GM21576 (cell line): ENCODE results near the gene KLHL17.
A peak's percentile ranks its signal among the peaks of the same experiment; 100 is the strongest.
"Not testable (repeated sequence)": the region's sequence is repeated elsewhere in the genome, so short reads cannot be mapped to it uniquely, and the experiment has no call there.

Experiments used
- ATAC-seq: cut with Tn5 transposase; IDR thresholded peaks from one replicate; pipeline ENCODE4 v1.9.1; 2021; ENCODE audit warnings: mild to moderate bottlenecking, moderate library complexity; ENCODE audit not compliant: unreplicated experiment

Gene KLHL17

DNA sequence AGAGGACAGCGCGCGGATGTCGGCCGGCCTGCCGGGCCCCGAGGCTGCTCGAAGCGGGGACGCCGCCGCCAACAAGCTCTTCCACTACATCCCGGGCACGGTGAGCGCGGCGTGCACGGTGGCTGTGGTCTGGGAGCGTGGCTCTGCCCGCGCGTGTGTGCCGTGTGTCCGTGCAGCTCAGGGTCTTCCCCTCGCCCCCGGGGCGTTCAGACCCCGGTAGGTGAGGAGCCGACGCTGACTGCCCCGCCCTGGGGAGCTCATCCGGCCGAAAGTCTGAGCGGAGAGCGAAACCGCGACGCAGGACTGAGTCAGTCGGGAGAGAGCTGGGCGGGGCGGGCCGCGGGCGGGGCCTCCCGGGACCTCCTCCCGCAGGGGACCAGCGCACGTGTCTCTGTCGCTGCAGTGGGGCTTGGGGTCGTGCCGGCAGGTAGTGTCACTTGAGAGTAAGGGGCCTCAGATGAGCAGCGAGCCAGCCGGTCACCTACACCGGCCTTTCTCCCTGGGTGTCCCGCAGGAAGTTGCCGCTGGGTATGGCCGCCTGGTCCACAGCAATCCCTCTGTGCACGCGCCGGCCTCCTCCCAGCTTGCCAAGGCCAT is 6.4 kb downstream of the KLHL17 start:
- ATAC-seq, result peak; percentile 66

DNA sequence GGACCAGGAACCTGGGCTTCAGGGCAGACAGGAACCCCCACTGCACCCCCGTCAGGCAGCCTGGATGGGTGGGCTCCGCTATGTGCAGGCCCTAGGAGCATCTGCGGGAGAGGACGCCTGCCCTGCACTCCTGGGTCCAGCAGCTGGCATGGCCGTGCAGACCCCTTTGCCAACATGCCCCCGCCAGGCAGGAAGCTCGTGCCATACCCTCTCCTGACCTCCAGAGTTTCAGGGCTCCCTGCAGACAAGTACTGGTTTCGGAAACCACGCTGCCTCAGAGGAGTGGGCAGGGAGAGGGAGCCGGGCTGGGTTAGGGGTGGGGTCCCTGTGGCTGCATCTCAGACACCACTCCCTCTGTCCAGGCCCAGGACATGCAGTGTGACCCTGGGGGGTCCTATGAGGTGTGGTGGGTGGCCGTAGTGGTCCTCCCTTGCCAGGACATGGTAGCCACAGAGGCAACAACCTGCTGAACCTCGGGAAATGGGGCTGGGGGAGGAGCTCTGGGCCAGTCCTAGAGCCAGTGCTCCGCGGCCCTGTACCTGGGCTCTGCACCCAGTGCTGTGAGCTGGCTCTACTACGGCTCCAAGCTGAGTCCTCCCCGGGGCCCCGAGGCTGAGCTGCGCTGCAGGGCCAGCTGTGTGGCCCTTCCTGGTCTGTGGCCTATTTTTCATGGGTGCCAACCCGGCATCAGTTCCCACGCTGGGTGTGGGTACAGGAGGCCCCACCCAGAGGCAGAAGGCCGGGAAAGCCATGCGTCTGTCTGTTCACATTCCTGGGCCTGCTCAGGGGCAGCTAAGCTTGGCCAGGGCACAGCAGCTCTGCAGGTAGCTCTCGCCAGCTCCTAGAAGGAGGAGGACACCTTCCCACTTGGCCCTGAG is 7.3 kb downstream of the KLHL17 start:
- no peak for ATAC-seq

DNA sequence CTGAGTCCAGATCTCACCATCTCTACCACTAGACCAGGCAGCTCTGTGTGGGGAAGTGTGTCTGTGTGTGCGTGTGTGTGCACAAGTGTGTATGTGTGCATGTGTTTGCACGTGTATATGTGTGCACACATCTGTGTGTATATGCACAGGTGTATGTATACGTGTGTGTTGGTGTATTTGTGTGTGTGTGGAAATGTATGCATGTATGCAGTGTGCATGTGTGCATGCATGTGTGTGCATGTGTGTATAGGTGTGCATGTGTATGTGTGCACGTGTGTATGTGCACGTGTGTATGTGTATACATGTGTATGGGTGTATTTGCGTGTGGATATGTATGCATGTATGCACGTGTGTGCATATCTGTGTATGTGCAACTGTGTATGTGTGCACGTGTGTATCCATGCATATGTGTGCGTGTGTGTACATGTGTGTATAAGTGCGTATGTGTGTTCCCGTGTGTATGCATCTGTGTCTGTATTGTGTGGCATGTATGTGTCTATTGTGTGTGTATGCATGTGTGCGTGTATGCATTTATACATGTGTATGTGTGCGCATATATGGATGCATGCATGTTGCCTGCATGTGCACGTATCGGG is 9.0 kb downstream of the KLHL17 start:
- no peak for ATAC-seq

DNA sequence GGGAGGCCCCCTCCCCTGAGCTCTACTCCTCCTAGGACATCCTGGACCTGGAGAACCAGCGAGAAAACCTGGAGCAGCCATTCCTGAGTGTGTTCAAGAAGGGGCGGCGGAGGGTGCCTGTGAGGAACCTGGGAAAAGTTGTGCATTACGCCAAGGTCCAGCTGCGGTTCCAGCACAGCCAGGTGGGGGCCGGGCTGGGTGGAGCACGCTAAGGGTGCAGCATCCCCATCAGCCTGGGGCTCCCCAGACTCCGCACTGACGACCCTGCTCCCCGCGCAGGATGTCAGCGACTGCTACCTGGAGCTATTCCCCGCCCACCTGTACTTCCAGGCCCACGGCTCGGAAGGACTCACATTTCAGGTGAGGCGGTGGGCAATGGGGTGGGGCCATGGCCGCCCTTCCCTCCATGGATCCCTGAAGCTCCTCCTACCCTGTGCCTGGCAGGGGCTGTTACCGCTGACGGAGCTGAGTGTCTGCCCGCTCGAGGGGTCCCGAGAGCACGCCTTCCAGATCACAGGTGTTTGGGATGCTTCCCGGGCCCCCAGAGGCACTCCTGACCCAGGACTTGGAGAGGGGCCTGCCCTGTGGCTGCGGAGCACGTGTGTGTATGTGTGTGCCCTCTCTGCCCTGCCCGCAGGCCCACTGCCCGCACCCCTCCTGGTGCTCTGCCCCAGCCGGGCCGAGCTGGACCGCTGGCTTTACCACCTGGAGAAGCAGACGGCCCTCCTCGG is 10.0 kb downstream of the KLHL17 start:
- ATAC-seq, result no peak

DNA sequence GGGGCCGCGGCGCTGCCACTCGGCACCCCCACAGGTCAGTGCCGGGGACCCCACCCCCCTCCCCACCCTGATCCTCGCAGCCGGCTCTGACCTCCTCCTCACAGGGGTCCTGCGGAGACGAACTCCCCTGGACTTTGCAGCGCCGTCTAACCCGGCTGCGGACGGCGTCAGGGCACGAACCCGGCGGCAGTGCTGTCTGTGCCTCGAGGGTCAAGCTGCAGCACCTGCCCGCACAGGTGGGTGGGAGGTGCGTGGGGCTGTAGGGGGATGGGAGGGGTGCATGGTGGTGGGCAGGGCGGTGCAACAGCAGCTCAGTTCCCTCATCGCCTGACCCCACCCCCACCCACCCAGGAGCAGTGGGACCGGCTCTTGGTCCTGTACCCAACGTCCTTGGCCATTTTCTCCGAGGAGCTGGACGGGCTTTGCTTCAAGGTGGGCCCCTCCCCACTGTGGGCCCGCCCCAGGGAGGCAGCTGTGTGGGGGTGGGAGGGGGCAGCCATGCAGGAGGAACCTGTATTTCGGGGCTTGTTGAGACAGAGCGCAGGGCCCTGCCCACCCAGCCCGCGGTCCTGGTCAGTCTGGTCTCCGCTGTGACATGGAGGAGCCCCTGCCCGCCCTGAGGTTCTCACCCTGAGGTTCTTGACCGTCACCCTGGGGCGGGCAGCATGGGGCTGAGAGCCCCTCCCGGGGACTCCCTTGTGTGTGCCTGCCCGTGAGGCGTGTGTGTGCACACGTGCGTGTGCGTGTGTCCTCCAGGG is 10.8 kb downstream of the KLHL17 start:
- no peak for ATAC-seq

DNA sequence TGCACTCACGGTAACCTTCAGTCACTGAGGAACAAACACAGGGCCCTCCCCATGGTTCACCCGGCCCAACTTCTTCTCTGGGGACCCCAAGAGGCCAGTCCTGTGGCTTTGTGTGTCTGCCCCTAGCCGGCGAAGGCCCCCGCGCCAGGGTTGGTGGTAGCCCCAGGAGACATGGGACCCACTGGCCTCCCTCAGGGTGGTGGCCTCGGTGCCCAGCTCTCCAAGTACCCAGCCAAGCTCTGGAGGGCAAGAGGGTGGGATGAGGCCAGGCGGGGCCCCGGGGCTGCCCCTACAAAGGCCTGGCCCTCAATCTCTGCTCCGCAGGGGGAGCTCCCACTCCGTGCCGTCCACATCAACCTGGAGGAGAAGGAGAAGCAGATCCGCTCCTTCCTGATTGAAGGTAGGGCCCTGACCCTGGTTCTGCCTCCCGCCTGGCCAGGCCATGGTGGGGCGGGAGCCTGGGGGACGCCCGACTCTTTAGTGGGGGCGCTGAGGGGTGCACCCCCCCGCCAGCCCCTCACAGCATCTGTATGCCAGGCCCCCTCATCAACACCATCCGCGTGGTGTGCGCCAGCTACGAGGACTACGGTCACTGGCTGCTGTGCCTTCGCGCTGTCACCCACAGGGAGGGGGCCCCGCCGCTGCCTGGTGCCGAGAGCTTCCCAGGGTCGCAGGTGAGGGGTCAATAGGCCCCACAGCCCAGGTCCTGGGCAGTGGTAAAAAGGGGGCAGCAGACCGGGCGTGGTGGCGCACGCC is 11.5 kb downstream of the KLHL17 start:
- ATAC-seq, result no peak

DNA sequence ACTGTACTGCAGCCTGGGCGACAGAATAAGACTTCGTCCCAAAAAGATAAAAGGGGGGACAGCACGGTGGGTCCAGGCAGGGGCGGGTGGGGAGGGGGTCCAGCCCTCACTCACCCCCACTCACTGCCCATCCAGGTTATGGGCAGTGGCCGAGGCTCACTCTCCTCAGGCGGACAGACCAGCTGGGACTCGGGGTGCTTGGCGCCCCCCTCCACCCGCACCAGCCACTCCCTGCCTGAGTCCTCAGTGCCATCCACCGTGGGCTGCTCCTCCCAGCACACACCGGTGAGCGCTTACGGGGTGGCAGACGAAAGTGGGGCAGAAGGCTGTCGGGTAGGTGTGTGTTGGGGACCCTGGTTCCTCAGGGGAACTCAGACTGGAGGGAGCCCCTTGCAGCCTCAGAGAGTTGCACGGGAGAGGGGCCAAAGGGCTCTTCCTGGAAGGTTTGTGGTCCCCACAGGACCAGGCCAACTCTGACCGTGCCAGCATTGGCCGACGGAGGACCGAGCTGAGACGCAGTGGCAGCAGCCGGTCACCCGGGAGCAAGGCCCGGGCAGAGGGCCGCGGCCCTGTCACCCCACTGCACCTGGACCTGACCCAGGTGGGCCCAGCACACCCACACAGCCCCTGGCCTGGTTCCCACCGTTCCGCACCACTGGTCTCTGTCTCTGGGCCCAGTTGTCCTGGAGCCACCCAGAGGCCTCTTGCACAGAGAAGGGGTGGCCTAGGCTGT is 12.5 kb downstream of the KLHL17 start:
- no peak for ATAC-seq

DNA sequence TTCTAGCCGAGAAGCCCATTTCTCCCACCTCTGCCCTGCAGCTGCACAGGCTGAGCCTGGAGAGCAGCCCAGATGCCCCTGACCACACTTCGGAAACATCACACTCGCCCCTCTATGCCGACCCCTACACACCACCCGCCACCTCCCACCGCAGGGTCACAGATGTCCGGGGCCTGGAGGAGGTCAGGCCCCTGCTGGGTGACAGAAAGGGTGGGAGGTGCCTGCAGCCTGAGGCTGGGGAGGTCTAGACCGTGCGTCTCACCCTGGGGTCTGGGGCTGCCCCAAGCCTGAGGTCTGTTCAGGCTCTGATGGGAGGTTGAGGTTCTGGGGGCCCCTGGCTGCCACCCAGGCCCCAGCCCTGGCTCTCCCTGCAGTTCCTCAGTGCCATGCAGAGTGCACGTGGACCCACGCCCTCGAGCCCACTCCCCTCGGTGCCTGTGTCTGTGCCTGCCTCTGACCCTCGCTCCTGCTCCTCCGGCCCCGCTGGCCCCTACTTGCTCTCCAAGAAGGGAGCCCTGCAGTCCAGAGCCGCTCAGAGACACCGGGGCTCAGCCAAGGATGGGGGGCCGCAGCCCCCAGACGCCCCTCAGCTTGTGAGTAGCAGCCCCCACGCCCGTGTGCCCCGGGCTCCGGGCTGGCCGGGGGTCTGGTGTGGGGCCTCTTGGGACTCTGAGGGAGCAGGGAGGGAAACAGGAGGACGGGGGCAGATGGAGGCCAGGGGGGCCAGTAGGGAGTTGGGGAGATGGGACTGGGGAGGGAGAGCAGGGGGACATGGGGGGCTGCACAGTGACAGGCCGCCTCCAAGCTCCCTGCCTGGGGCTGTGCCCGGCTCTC is 13.3 kb downstream of the KLHL17 start:
- ATAC-seq, result no peak

DNA sequence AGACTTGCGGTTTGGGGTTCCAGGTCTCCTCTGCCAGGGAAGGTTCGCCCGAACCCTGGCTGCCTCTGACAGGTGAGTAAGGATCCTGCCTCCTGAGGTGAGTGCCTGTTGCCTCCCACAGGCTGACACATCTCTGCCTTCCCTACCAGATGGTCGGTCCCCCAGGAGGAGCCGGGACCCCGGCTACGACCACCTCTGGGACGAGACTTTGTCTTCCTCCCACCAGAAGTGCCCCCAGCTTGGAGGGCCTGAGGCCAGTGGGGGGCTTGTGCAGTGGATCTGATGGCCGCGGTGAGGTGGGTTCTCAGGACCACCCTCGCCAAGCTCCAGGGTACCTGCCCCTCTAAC is 13.9 kb downstream of the KLHL17 start:
- no peak for ATAC-seq

DNA sequence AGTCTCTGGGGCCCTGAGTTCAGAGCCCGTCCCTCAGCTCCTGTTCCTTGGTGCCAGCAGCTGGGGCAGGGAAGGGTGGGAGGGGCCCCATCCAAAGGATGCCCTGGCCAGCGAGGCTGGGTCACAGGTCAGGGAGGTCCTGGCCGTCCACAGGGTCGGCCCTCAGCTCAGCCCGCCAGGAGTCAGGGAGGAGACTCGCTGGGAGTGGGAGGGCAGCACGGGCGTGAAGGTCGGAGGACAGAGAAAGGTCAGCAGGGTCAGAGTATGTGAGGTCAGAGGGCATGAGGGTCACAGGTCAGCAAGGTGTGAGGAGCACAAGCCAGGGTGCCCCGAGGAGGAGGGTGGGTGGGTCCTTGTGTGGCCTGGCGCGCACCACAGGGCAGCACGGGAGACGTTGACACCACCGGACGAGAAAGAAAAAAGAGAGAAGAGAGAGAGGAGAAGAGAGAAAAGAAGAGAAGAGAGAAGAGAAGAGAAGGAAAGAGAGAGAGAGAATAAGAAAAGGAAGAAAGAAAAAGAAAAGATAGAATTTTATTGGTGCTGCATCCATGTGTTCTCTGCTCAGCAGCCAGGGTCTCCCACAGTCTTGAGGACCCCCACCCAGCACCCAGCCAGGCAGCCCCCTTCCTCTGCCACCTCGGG is 14.4 kb downstream of the KLHL17 start:
- ATAC-seq, result no peak

DNA sequence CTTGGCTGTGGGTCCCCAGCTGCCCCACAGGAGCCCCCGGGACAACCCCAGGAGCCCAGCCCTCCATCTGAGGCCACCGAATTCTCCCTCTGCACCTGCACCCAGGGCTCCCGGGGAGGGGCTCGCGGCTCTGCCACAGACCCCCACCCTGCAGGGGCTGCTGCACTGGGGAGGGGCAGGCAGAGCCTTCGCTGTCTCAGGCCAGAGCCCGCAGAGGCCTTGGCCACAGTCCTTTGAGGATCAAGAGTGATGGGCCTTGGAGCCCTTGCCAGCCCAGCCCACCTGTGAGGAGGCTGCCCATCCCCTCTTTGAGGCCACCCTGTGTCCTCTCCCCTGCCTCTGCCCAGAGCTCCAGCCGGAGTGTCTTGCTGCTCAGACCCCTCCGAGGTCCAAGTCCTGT is 15.0 kb downstream of the KLHL17 start:
- no peak for ATAC-seq

DNA sequence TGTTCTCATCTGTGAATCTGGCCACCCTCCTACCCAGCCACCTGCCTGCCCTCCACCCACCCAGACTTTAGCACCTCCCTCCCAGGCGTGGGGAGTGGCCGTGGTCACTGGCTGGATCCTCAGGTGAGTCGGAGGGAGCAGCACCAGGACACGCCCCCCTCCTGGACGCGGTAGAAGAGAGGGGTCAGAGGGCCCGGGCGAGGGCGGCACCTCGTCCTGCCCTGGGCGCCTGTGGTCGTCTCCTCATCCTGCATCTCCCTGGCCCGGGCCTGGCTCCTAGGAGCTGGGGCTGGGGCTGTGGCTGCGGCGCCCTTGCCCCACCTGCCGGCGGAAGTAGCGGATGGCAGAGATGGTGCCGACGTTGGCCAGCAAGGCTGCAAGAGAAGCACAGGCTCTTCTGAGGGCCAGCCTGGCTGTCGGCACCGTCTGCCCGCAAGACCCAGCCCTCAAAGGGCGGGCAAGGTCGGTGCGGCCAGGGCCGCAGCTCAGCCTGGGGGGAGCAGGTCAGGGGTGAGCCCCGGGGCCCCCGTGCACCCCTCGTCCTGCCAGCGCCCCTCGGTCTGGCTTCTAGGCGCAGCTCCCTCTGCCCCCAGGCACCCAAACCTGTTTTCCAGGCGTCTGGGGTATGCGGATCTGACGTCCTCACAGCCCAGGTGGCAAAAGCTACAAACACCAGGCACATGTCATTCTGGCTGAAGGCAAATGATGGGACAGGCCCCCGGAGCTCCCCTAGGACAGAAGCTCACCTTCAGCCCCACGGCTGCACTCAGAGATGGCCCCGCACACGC is 15.7 kb downstream of the KLHL17 start:
- no peak for ATAC-seq

DNA sequence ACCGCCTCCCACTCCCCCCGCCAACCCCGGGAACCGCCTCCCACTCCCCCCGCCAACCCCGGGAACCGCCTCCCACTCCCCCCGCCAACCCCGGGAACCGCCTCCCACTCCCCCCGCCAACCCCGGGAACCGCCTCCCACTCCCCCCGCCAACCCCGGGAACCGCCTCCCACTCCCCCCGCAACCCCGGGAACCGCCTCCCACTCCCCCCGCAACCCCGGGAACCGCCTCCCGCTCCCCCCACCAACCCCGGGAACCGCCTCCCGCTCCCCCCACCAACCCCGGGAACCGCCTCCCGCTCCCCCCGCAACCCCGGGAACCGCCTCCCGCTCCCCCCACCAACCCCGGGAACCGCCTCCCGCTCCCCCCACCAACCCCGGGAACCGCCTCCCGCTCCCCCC is 16.4 kb downstream of the KLHL17 start:
- ATAC-seq, result not testable (repeated sequence)

DNA sequence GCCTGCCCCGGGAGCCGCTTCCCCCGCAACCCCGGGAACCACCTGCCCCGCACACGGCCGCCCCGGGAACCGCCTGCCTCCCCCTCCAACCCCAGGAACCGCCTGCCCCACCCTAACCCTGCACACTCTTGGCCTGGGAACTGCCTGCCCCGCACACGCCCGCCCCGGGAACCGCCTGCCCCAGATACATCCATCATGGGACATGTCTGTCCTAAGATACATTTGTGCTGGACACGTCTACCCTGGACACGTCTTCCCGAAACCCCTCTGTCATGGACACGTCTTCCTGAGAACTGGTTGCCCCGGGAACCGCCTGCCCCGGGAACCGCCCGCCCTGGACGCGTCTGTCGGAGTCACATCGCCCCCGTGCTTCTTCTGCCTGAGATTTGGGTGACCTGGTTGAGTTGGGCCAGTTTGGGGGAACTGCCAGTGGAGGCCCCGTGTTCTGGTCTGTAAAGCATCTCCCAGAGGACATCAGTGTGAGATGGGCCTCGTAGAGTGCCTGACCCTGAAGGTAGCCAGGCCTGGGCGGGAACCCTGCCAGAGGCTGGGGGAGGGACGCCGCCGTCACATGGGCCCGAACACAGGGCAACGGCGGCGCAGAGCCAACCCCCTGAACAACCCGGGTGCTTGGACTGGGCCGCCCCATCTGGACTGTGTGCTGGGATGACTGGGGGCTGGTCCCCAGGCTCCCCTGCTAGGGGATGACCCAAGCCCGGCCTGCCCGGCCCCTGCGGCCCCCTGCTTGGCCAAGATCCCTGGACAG is 17.9 kb downstream of the KLHL17 start:
- ATAC-seq, result no peak

DNA sequence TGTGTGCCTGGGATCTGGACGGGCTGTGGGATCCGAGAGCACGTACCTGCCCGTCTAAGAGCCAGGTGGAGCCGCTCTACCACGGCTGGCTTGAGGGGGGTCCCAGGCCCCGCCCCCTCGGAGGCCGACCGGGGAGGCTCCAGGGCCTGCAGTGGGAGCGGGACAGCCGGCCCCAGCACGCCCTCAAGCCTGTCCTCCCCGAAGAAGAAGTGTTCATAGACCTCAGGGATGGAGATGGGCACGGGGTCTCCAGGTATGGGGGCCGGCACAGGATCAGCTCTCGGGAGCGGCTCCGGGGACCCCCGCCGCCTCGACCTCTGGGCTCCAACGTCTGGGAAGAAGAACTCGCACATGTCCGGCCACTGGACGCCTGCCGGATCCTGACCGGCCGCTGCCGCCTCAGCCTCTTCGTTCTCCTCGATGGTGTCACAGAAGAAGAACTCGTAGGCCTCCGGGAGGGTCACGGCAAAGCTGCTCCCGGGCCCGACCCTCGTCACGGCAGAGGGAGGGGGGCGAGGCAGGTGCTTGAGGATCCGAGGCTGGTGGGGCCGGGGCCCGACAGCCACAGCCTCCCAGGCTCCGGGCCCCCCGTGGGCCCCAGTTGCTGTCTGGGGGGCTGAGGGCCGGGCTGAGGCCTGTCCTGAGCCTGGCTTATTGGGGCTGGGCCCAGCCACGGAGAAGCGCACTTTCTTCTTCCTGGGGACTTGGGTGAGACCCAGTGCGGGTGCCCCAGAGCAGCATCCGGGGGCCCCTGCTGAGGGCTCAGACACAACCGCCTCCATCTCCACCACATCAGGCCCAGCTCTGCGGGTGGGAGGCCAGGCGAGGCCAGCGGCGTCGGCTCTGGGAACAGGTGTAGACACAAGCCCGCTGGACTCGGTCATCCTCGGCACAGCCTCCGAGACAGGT is 18.7 kb downstream of the KLHL17 start:
- no peak for ATAC-seq

DNA sequence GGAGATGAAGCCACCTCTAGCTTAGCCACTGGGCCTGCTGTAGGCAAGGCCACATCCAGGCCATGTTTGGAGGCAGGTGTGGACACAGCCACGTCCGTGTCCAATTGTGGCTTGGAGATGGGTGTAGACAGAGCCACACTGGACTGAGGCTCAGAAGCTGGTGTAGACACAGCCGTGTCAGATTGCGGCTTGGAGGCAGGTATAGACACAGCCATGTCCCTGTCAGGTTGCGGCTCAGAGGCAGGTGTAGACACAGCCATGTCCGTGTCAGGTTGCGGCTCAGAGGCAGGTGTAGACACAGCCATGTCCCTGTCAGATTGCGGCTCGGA is 19.3 kb downstream of the KLHL17 start:
- ATAC-seq, result no peak
